Measurements from ENCODE around the gene ZBTB25.

Gene ZBTB25

DNA sequence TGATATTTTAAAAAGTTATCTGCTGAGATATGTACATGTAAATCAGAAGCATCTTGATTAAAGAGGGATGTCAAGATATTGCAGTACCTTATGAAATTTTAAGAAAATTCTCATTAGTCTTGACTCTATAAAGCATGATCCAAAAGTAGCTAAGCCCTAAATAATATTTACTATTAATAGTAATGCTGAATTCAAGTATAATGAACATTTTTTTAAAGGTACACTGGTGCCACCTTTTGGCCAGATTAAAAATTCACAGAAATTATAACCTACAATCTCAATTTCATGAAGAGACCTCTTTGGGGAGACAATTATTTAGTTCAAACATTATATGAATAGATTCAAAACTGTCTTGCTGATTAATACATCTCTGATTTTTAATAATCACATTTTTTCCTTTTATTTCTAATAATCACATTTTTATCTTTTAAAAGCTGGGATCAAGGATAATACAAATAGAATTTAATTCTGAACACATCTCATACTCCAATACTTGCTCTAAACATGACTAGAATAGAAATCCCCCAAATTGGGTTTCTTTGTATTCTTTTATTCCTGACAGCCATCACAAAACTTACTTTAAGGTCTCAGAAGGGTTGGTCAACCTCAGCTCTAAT lies 24.9 kb downstream of the ZBTB25 start:
- Histone ChIP-seq H3K4me3 (ENCODE audit: low read depth in 1 of 2, low read length in 1 of 2) (no peak overlapping the region), H3K27ac (no peak overlapping the region), H3K27me3 (peaks cover 5% of the 10 kb centered on the region), H3K4me1 (ENCODE audit: control insufficient read depth in 1 of 2, insufficient read depth in 1 of 2, low read depth in 1 of 2, low read length in 1 of 2) (no peaks in the 10 kb centered on the region), H3K9me3 (no peaks in the 10 kb centered on the region), H3K36me3 (no peaks in the 10 kb centered on the region)
- TF ChIP-seq, protein P1, sequence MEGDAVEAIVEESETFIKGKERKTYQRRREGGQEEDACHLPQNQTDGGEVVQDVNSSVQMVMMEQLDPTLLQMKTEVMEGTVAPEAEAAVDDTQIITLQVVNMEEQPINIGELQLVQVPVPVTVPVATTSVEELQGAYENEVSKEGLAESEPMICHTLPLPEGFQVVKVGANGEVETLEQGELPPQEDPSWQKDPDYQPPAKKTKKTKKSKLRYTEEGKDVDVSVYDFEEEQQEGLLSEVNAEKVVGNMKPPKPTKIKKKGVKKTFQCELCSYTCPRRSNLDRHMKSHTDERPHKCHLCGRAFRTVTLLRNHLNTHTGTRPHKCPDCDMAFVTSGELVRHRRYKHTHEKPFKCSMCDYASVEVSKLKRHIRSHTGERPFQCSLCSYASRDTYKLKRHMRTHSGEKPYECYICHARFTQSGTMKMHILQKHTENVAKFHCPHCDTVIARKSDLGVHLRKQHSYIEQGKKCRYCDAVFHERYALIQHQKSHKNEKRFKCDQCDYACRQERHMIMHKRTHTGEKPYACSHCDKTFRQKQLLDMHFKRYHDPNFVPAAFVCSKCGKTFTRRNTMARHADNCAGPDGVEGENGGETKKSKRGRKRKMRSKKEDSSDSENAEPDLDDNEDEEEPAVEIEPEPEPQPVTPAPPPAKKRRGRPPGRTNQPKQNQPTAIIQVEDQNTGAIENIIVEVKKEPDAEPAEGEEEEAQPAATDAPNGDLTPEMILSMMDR (IDR thresholded peaks at IDR 0.05) = no peak

DNA sequence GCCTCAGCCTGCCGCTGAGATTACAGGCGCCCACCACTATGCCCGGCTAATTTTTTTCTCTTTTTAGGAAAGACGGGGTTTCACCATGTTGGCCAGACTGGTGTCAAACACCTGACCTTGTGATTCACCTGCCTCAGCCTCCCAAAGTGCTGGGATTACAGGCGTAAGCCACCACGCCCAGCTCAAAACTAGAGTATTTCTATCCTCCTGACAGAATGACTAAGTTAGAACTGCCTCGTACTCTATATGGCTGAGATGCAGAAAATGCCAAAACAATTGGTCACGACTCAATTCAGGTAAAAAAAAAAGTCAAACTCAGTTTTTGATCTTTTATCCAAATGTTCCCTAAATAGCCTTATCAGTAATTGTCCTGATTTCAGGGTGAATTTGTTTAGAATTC lies 27.2 kb downstream of the ZBTB25 start:
- TF ChIP-seq, protein P1 (IDR thresholded peaks at IDR 0.05) = no peak

DNA sequence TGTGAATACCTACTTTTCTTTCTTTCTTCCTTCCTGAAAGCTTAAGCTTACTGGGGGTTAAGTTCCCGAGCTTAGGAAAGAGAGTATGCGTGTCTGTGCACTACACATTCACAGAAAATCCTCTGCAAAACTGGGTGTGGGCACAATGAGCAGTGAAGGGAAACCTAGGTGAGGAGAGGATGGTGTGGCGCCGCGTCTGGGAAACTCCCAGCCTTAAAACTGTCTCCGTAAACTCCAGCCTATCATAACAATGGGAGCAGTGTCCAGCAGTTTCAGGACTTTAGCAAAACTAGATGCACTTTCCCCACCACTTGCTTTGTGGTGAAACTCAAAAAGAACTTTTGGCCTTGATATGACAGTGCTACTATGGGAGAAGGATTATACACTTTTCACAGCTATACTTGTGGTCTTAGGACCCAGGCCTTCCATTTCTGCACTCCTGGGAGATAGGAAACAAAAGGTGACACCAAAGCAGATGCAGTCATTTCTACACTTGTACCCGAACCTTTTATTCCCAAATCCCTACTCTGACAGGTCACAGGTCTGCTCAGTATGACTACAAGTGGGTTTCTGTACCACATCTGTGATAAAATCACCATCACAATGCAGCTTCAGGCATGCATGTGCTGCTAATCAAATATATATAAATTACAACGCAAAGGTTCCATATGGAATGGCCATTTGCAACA lies 27.9 kb downstream of the ZBTB25 start:
- no peak overlapping the region for H3K27ac ChIP-seq
- H3K4me3 ChIP-seq (ENCODE audit: low read depth in 1 of 2, low read length in 1 of 2) = no peak overlapping the region
- H3K9me3 ChIP-seq = no peaks in the 10 kb centered on the region
- H3K4me1 ChIP-seq (ENCODE audit: control insufficient read depth in 1 of 2, insufficient read depth in 1 of 2, low read depth in 1 of 2, low read length in 1 of 2) = no peaks in the 10 kb centered on the region
- H3K27me3 ChIP-seq = peaks cover 19% of the 10 kb centered on the region
- no peaks in the 10 kb centered on the region for H3K36me3 ChIP-seq
- TF ChIP-seq, protein P1 (IDR thresholded peaks at IDR 0.05) = no peak

More for the DNA sequence above, 27.2 kb downstream of the ZBTB25 start:
- no peaks in the 10 kb centered on the region for H3K4me1 ChIP-seq (ENCODE audit: control insufficient read depth in 1 of 2, insufficient read depth in 1 of 2, low read depth in 1 of 2, low read length in 1 of 2)
- H3K9me3 ChIP-seq = no peaks in the 10 kb centered on the region
- H3K4me3 ChIP-seq (ENCODE audit: low read depth in 1 of 2, low read length in 1 of 2) = no peak overlapping the region
- H3K27me3 ChIP-seq = peaks cover 15% of the 10 kb centered on the region
- H3K36me3 ChIP-seq = no peaks in the 10 kb centered on the region
- H3K27ac ChIP-seq = no peak overlapping the region

DNA sequence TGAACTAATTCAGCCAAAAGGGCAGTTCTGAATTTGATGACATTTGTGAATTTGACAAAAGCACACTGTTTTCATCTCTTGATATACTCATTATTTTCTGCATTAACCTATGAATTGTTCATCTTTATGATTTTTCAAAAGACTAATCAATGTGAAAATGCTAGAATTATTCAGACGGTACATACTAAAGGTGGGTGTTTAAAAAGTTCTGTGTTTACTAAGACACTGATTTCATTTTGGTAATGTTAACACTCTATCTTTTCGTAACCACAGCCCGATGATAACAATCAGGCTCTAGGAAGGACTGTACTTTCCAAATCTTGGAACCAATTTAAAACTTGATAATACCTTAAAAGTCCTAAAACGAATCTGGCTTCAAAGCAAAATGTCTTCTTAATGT lies 28.9 kb downstream of the ZBTB25 start:
- TF ChIP-seq, protein P1 (IDR thresholded peaks at IDR 0.05) = no peak
- H3K27me3 ChIP-seq = peaks cover 26% of the 10 kb centered on the region
- no peaks in the 10 kb centered on the region for H3K9me3 ChIP-seq
- H3K36me3 ChIP-seq = no peaks in the 10 kb centered on the region
- no peak overlapping the region for H3K4me3 ChIP-seq (ENCODE audit: low read depth in 1 of 2, low read length in 1 of 2)
- no peaks in the 10 kb centered on the region for H3K4me1 ChIP-seq (ENCODE audit: control insufficient read depth in 1 of 2, insufficient read depth in 1 of 2, low read depth in 1 of 2, low read length in 1 of 2)
- H3K27ac ChIP-seq = no peak overlapping the region

DNA sequence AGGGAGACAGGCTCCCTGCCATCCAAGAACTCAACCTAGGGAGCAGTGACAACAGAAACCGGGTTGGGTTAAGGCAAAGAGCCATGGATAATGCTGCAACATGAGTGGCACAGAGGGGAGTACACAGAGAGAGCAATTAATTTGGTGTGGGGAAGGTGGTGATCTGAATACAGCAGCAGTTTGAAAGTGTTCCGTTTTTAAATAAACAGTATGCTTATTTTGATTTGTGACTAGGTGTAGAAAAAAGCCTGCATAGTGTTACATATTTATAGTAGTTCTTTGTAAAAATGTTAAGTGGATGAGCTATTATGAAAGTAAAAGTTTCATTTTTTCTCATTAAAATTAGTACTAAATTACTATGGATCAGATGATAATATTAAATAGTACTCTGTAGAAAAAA lies 29.6 kb downstream of the ZBTB25 start:
- Histone ChIP-seq H3K4me3 (ENCODE audit: low read depth in 1 of 2, low read length in 1 of 2) (no peak overlapping the region), H3K27me3 (peaks cover 32% of the 10 kb centered on the region), H3K36me3 (no peaks in the 10 kb centered on the region), H3K4me1 (ENCODE audit: control insufficient read depth in 1 of 2, insufficient read depth in 1 of 2, low read depth in 1 of 2, low read length in 1 of 2) (no peaks in the 10 kb centered on the region), H3K27ac (no peak overlapping the region), H3K9me3 (no peaks in the 10 kb centered on the region)
- TF ChIP-seq, protein P1 (IDR thresholded peaks at IDR 0.05) = no peak
